ENCODE results near the gene ITCH. TPM values are rescaled to one million over a fixed set of nuclear protein-coding genes. Genes with fewer than 3 reads are reported as not detected.
"Not testable (repeated sequence)": the region's sequence is repeated elsewhere in the genome, so short reads cannot be mapped to it uniquely, and the experiment has no call there.

ITCH gene
- total and polyA plus RNA-seq, 4 donors: 9.3 to 68.1 (median 30.4) TPM

DNA sequence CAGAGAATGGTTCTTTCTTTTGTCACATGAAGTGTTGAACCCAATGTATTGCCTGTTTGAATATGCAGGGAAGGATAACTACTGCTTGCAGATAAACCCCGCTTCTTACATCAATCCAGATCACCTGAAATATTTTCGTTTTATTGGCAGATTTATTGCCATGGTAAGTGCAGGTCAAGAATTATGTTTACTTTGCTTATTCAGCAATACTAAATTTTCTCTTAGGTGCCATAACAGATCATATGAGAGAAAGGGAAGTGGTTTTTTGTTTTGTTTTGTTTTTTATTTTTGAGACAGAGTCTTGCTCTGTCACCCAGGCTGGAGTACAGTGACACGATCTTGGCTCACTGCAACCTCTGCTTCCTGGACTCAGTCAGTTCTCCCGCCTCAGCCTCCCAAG lies 116.6 kb downstream of the ITCH start:
- WGBS, 2 donors: 86 to 91% methylated on average over 4 of the region's 4 CpGs
- no peak for TF ChIP-seq CTCF (IDR thresholded peaks at IDR 0.05; ENCODE audit: control extremely low read depth, extremely low read depth)
- Histone ChIP-seq H3K9ac (ENCODE audit: insufficient read depth in 1 of 2, low read length in 2 of 2) (no peak overlapping the region), H3K4me3 (no peak overlapping the region), H3K4me1 (ENCODE audit: control insufficient read depth in 5 of 5, insufficient read depth in 5 of 5, low read length in 5 of 5) (peaks cover 0 to 4% (median 0%) of the 10 kb centered on the region in 5 donors), H3K36me3 (ENCODE audit: control insufficient read depth in 4 of 4, insufficient read depth in 4 of 4, low read length in 4 of 4) (peaks cover 13 to 53% (median 31%) of the 10 kb centered on the region in 4 donors), H3K27ac (ENCODE audit: low read depth in 1 of 2, low read length in 1 of 2) (no peak overlapping the region), H3K27me3 (ENCODE audit: control insufficient read depth in 3 of 3, insufficient read depth in 3 of 3, low read length in 2 of 3) (no peaks in the 10 kb centered on the region), H3K9me3 (ENCODE audit: control insufficient read depth in 4 of 4, insufficient read depth in 3 of 4, low read length in 3 of 4) (no peaks in the 10 kb centered on the region)
- ATAC-seq (ENCODE audit: insufficient read depth, low FRiP score): no peak
- no peak for DNase-seq

- 55 to 57% methylated on average over 1 of the region's 1 CpG for WGBS, 2 donors
Measured at GRCh38 chr20:34482154-34482553, 119.1 kb downstream of the ITCH start.

GRCh38 chr20:34483585-34484220 lies 120.6 kb downstream of the ITCH start:
- not testable (repeated sequence) for H3K27me3 ChIP-seq (ENCODE audit: control insufficient read depth in 3 of 3, insufficient read depth in 3 of 3, low read length in 2 of 3); H3K4me3 ChIP-seq; H3K9me3 ChIP-seq (ENCODE audit: control insufficient read depth in 4 of 4, insufficient read depth in 3 of 4, low read length in 3 of 4); ATAC-seq (ENCODE audit: insufficient read depth, low FRiP score); H3K4me1 ChIP-seq (ENCODE audit: control insufficient read depth in 5 of 5, insufficient read depth in 5 of 5, low read length in 5 of 5); H3K9ac ChIP-seq (ENCODE audit: insufficient read depth in 1 of 2, low read length in 2 of 2); H3K27ac ChIP-seq (ENCODE audit: low read depth in 1 of 2, low read length in 1 of 2); DNase-seq
- peaks cover 16 to 38% (median 23%) of the 10 kb centered on the region in 4 donors for H3K36me3 ChIP-seq (ENCODE audit: control insufficient read depth in 4 of 4, insufficient read depth in 4 of 4, low read length in 4 of 4)
- 97% methylated on average over 3 of the region's 3 CpGs for WGBS, 2 donors

More at GRCh38 chr20:34482154-34482553, 119.1 kb downstream of the ITCH start:
- H3K27ac ChIP-seq (ENCODE audit: low read depth in 1 of 2, low read length in 1 of 2); H3K27me3 ChIP-seq (ENCODE audit: control insufficient read depth in 3 of 3, insufficient read depth in 3 of 3, low read length in 2 of 3); ATAC-seq (ENCODE audit: insufficient read depth, low FRiP score); H3K4me3 ChIP-seq; DNase-seq; H3K9ac ChIP-seq (ENCODE audit: insufficient read depth in 1 of 2, low read length in 2 of 2); H3K9me3 ChIP-seq (ENCODE audit: control insufficient read depth in 4 of 4, insufficient read depth in 3 of 4, low read length in 3 of 4); H3K4me1 ChIP-seq (ENCODE audit: control insufficient read depth in 5 of 5, insufficient read depth in 5 of 5, low read length in 5 of 5): not testable (repeated sequence)
- peaks cover 17 to 46% (median 30%) of the 10 kb centered on the region in 4 donors for H3K36me3 ChIP-seq (ENCODE audit: control insufficient read depth in 4 of 4, insufficient read depth in 4 of 4, low read length in 4 of 4)

DNA sequence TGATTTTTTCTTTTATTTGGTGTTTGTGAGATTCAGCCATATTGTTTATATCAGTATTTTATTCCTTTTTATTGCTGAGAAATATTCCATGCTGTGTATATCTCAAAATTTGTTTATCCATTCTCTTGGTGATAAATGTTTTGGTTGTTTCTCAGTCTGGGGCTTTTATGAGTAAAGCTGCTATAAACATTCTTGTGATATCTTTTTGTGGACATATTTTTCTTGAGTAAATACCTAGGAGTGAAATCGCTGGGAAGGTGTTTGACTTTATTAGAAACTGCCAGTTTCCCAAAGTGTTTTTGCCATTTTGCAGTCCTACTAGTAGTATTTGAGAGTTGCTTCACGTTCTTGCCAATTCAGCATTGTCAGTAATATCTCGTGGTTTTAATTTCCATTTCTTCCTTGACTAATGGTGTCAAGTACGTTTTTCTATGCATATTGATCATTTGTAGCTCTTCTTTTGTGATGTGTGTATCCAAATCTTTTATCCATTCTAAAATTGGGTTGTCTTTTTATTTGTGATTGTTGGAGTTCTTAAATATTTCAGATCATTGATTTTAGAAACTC lies 122.1 kb downstream of the ITCH start:
- Histone ChIP-seq H3K4me1 (ENCODE audit: control insufficient read depth in 5 of 5, insufficient read depth in 5 of 5, low read length in 5 of 5) (no peaks in the 10 kb centered on the region), H3K9ac (ENCODE audit: insufficient read depth in 1 of 2, low read length in 2 of 2) (no peak overlapping the region), H3K4me3 (no peak overlapping the region), H3K27ac (ENCODE audit: low read depth in 1 of 2, low read length in 1 of 2) (no peak overlapping the region), H3K36me3 (ENCODE audit: control insufficient read depth in 4 of 4, insufficient read depth in 4 of 4, low read length in 4 of 4) (peaks cover 16 to 33% (median 24%) of the 10 kb centered on the region in 4 donors), H3K9me3 (ENCODE audit: control insufficient read depth in 4 of 4, insufficient read depth in 3 of 4, low read length in 3 of 4) (no peaks in the 10 kb centered on the region), H3K27me3 (ENCODE audit: control insufficient read depth in 3 of 3, insufficient read depth in 3 of 3, low read length in 2 of 3) (no peaks in the 10 kb centered on the region)
- DNase-seq (no peak), ATAC-seq (ENCODE audit: insufficient read depth, low FRiP score) (no peak)
- TF ChIP-seq CTCF (IDR thresholded peaks at IDR 0.05; ENCODE audit: control extremely low read depth, extremely low read depth): no peak
- WGBS, 2 donors: 78 to 80% methylated on average over 4 of the region's 4 CpGs
